WTC11 (cell line): ENCODE results near the gene KCNMA1. TPM values are rescaled to one million over a fixed set of nuclear protein-coding genes. Genes with fewer than 3 reads are reported as not detected.

Experiments
- ATAC-seq: fragments of 200-7000 bp; cut with Tn5 transposase; 2 replicates; pipeline ENCODE4 v1.10.0; 2021; ENCODE audit warnings: mild to moderate bottlenecking, moderate library complexity
- CTCF ChIA-PET: fragments of 300-600 bp; sonication (Branson Sonifier 250); formaldehyde crosslinking; loops from one replicate; lab custom pipeline; 2021; ENCODE audit warnings: antibody characterized with exemption; lab: Charles Lee
- POLR2A ChIA-PET: fragments of 350-600 bp; sonication (Branson Sonifier 250); formaldehyde crosslinking; loops from one replicate; lab custom pipeline; 2021; ENCODE audit warnings: antibody characterized with exemption; lab: Charles Lee
- DNase-seq: peaks from one replicate; pipeline ENCODE4 v3.0.0; 2021; ENCODE audit warnings: low spot score
- H3K27ac Mint-ChIP-seq: 2 replicates; pipeline ENCODE4 v1.8.0; 2021; ENCODE audit warnings: mixed read lengths
- H3K27me3 Mint-ChIP-seq: 2 replicates; pipeline ENCODE4 v1.8.0; 2021; ENCODE audit warnings: low read depth, mild to moderate bottlenecking, moderate library complexity, mixed read lengths
- H3K36me3 Mint-ChIP-seq: 2 replicates; pipeline ENCODE4 v1.8.0; 2021; ENCODE audit warnings: mixed read lengths
- H3K4me1 Mint-ChIP-seq: 2 replicates; pipeline ENCODE4 v1.8.0; 2022; ENCODE audit warnings: mixed read lengths
- H3K4me3 Mint-ChIP-seq: 2 replicates; pipeline ENCODE4 v1.8.0; 2021; ENCODE audit warnings: mild to moderate bottlenecking, moderate library complexity, mixed read lengths
- H3K9me3 Mint-ChIP-seq: 2 replicates; pipeline ENCODE4 v1.8.0; 2021; ENCODE audit warnings: mixed read lengths
- ATF1 ChIP-seq: sonication (generic); formaldehyde crosslinking; IDR thresholded peaks from 2 replicates; pipeline ENCODE4 v1.8.1; 2023; ENCODE audit warnings: mild to moderate bottlenecking, moderate library complexity, missing genetic modification reagents
- ATF6 ChIP-seq: sonication (generic); formaldehyde crosslinking; IDR thresholded peaks from 2 replicates; pipeline ENCODE4 v1.8.1; 2023; ENCODE audit warnings: mild to moderate bottlenecking, missing genetic modification reagents
- CBFB ChIP-seq: sonication (generic); formaldehyde crosslinking; IDR thresholded peaks from 2 replicates; pipeline ENCODE4 v1.8.1; 2022; ENCODE audit warnings: mild to moderate bottlenecking, low read depth, missing genetic modification reagents
- E2F4 ChIP-seq: sonication (generic); formaldehyde crosslinking; IDR thresholded peaks from 2 replicates; pipeline ENCODE4 v1.8.1; 2022; ENCODE audit warnings: low read depth, mild to moderate bottlenecking, moderate library complexity, missing genetic modification reagents, borderline replicate concordance
- ELF4 ChIP-seq: sonication (generic); formaldehyde crosslinking; IDR thresholded peaks from 2 replicates; pipeline ENCODE4 v1.8.1; 2022; ENCODE audit warnings: low read depth, mild to moderate bottlenecking, moderate library complexity, missing genetic modification reagents
- FOXK1 ChIP-seq: sonication (generic); formaldehyde crosslinking; IDR thresholded peaks from 2 replicates; pipeline ENCODE4 v1.8.0; 2022; ENCODE audit warnings: mild to moderate bottlenecking, moderate library complexity, missing genetic modification reagents
- GABPB1 ChIP-seq: sonication (generic); formaldehyde crosslinking; IDR thresholded peaks from 2 replicates; pipeline ENCODE4 v1.8.1; 2023; ENCODE audit warnings: mild to moderate bottlenecking, missing genetic modification reagents
- GTF2I ChIP-seq: fragments of 250-450 bp; sonication (Bioruptor Pico); conservative IDR thresholded peaks from 2 replicates; pipeline ENCODE4 v1.4.0; 2021; ENCODE audit warnings: mild to moderate bottlenecking
- IRF1 ChIP-seq: sonication (generic); formaldehyde crosslinking; IDR thresholded peaks from 2 replicates; pipeline ENCODE4 v1.8.0; 2023; ENCODE audit warnings: missing genetic modification reagents
- MAX ChIP-seq: sonication (generic); formaldehyde crosslinking; IDR thresholded peaks from 2 replicates; pipeline ENCODE4 v1.8.0; 2022; ENCODE audit warnings: mild to moderate bottlenecking, missing genetic modification reagents
- MLX ChIP-seq: sonication (generic); formaldehyde crosslinking; IDR thresholded peaks from 2 replicates; pipeline ENCODE4 v1.8.1; 2023; ENCODE audit warnings: mild to moderate bottlenecking, missing genetic modification reagents, moderate library complexity
- MYBL2 ChIP-seq: sonication (generic); formaldehyde crosslinking; IDR thresholded peaks from 2 replicates; pipeline ENCODE4 v1.8.1; 2023; ENCODE audit warnings: mild to moderate bottlenecking, moderate library complexity, missing genetic modification reagents
- NFATC4 ChIP-seq: fragments of 250-450 bp; sonication (Bioruptor Pico); IDR thresholded peaks from 2 replicates; pipeline ENCODE4 v1.9.0; 2021; ENCODE audit warnings: mild to moderate bottlenecking
- OVOL2 ChIP-seq: fragments of 250-450 bp; sonication (Bioruptor Pico); IDR thresholded peaks from 2 replicates; pipeline ENCODE4 v1.9.0; 2021; ENCODE audit warnings: mild to moderate bottlenecking, borderline replicate concordance
- TP53 ChIP-seq: sonication (generic); formaldehyde crosslinking; IDR thresholded peaks from 2 replicates; pipeline ENCODE4 v1.8.1; 2023; ENCODE audit warnings: mild to moderate bottlenecking, missing genetic modification reagents
- USF1 ChIP-seq: sonication (generic); formaldehyde crosslinking; IDR thresholded peaks from 2 replicates; pipeline ENCODE4 v1.8.0; 2022; ENCODE audit warnings: mild to moderate bottlenecking, missing genetic modification reagents
- USF2 ChIP-seq: sonication (generic); formaldehyde crosslinking; IDR thresholded peaks from 2 replicates; pipeline ENCODE4 v1.8.1; 2023; ENCODE audit warnings: mild to moderate bottlenecking, missing genetic modification reagents, moderate library complexity
- ZMAT4 ChIP-seq: fragments of 250-450 bp; sonication (Bioruptor Pico); IDR thresholded peaks from 2 replicates; pipeline ENCODE4 v1.9.0; 2021; ENCODE audit warnings: mild to moderate bottlenecking
- ZNF232 ChIP-seq: sonication (generic); formaldehyde crosslinking; IDR thresholded peaks from 2 replicates; pipeline ENCODE4 v1.8.0; 2022; ENCODE audit warnings: mild to moderate bottlenecking, missing genetic modification reagents
- ZNF263 ChIP-seq: sonication (generic); formaldehyde crosslinking; IDR thresholded peaks from 2 replicates; pipeline ENCODE4 v1.8.1; 2022; ENCODE audit warnings: low read depth, mild to moderate bottlenecking, moderate library complexity, missing genetic modification reagents
- ZNF396 ChIP-seq: fragments of 250-450 bp; sonication (Bioruptor Pico); IDR thresholded peaks from 2 replicates; pipeline ENCODE4 v1.8.0; 2021; ENCODE audit warnings: mild to moderate bottlenecking, moderate library complexity, borderline replicate concordance
- ZNF512 ChIP-seq: sonication (generic); formaldehyde crosslinking; IDR thresholded peaks from 2 replicates; pipeline ENCODE4 v1.8.1; 2022; ENCODE audit warnings: missing genetic modification reagents, borderline replicate concordance
- ZSCAN18 ChIP-seq: fragments of 250-450 bp; sonication (Bioruptor Pico); IDR thresholded peaks from 2 replicates; pipeline ENCODE4 v2.1.2; 2022; ENCODE audit warnings: mild to moderate bottlenecking, moderate library complexity
- total RNA-seq: library from RNA; stranded (reverse); gene quantifications from 3 replicates; pipeline ENCODE4 v1.2.3, GENCODE V29; 2021

Gene KCNMA1
- total RNA-seq, 1 experiment from 2014 or later: 7.3 TPM

GRCh38 chr10:77671594-77672252, 34.1 kb upstream of the KCNMA1 start (continued):
- TF ChIP-seq E2F4: no peak
- TF ChIP-seq USF1 (CRISPR knock-in tag): no peak
- TF ChIP-seq CBFB: no peak
- TF ChIP-seq, all 79 proteins: peak for 0

GRCh38 chr10:77670817-77671443, 33.3 kb upstream of the KCNMA1 start:
- Mint-ChIP-seq H3K27ac (no peak overlapping the region), H3K9me3 (peaks cover 6% of the 10 kb centered on the region), H3K36me3 (no peaks in the 10 kb centered on the region), H3K4me3 (no peak overlapping the region), H3K4me1 (peaks cover 16% of the 10 kb centered on the region), H3K27me3 (peaks cover 6% of the 10 kb centered on the region)
- POLR2A ChIA-PET: no interaction called here
- TF ChIP-seq IRF1 (CRISPR knock-in tag): no peak
- TF ChIP-seq GTF2I: no peak
- TF ChIP-seq FOXK1 (CRISPR knock-in tag): no peak
- no peak for TF ChIP-seq OVOL2 (CRISPR knock-in tag)
- TF ChIP-seq TP53 (CRISPR knock-in tag): no peak
- TF ChIP-seq ATF1 (CRISPR knock-in tag): no peak
- TF ChIP-seq ZNF396 (CRISPR knock-in tag): no peak
- TF ChIP-seq USF2 (CRISPR knock-in tag): no peak
- TF ChIP-seq ELF4 (CRISPR knock-in tag): no peak
- no peak for TF ChIP-seq MYBL2 (CRISPR knock-in tag)
- TF ChIP-seq ZNF512 (CRISPR knock-in tag): no peak
- TF ChIP-seq ATF6 (CRISPR knock-in tag): no peak
- no peak for ATAC-seq
- DNase-seq: no peak
- CTCF ChIA-PET: interaction anchor here (1.8 kb wide), 1 partner anchor 41 kb away, joined by 17 read pairs; no protein-coding TSS in a partner anchor

- DNase-seq: no peak
- H3K27ac Mint-ChIP-seq: no peak overlapping the region
- ChIA-PET POLR2A (no interaction called here), CTCF (interaction anchor here (1.0 kb wide), 1 partner anchor 17 kb away, joined by 3 read pairs; no protein-coding TSS in a partner anchor)
- H3K27me3 Mint-ChIP-seq: peaks cover 6% of the 10 kb centered on the region
- H3K4me1 Mint-ChIP-seq: peaks cover 16% of the 10 kb centered on the region
- H3K36me3 Mint-ChIP-seq: no peaks in the 10 kb centered on the region
- H3K4me3 Mint-ChIP-seq: no peak overlapping the region
- peaks cover 6% of the 10 kb centered on the region for H3K9me3 Mint-ChIP-seq
- no peak for ATAC-seq
- TF ChIP-seq NFATC4 (CRISPR knock-in tag) (no peak), ZNF232 (no peak), ZNF263 (CRISPR knock-in tag) (no peak), MLX (no peak), MAX (CRISPR knock-in tag) (no peak), ZMAT4 (CRISPR knock-in tag) (no peak), ZSCAN18 (no peak), GABPB1 (CRISPR knock-in tag) (no peak)
Measured at GRCh38 chr10:77669892-77670291, 32.3 kb upstream of the KCNMA1 start.
